H9 (cell line): ENCODE measurements around the gene ZNF329. TPM values are rescaled to one million over a fixed set of nuclear protein-coding genes. Genes with fewer than 3 reads are reported as not detected.

ENCODE experiments used
- DNase-seq: peaks from one replicate; pipeline ENCODE4 v3.0.0-alpha.2; 2017
- H2AFZ ChIP-seq: one replicate; pipeline ENCODE4 v1.6.1; 2013; ENCODE audit warnings: mild to moderate bottlenecking, low read length, control low read depth, moderate library complexity
- H2AK5ac ChIP-seq: 2 replicates; pipeline ENCODE4 v1.6.1; 2013; ENCODE audit warnings: low read length, control low read depth, mixed read lengths; ENCODE audit not compliant: insufficient read length
- H2BK120ac ChIP-seq: one replicate; pipeline ENCODE4 v1.6.1; 2013; ENCODE audit warnings: low read depth, mild to moderate bottlenecking, low read length, control low read depth, inconsistent platforms; ENCODE audit not compliant: poor library complexity, severe bottlenecking
- H2BK12ac ChIP-seq: 2 replicates; pipeline ENCODE4 v1.6.1; 2013; ENCODE audit warnings: low read length, control low read depth, mixed read lengths, low read depth; ENCODE audit not compliant: insufficient read length
- H2BK15ac ChIP-seq: 2 replicates; pipeline ENCODE4 v1.6.1; 2013; ENCODE audit warnings: low read depth, low read length, control low read depth
- H2BK20ac ChIP-seq: one replicate; pipeline ENCODE4 v1.6.1; 2013; ENCODE audit warnings: low read depth, mild to moderate bottlenecking, low read length, control low read depth, inconsistent platforms; ENCODE audit not compliant: poor library complexity, severe bottlenecking
- H2BK5ac ChIP-seq: 2 replicates; pipeline ENCODE4 v1.6.1; 2013; ENCODE audit warnings: low read length, control low read depth, mixed read lengths; ENCODE audit not compliant: insufficient read length
- H3K14ac ChIP-seq: 2 replicates; pipeline ENCODE4 v1.6.1; 2013; ENCODE audit warnings: low read length, control low read depth; ENCODE audit not compliant: insufficient read depth
- H3K18ac ChIP-seq: 2 replicates; pipeline ENCODE4 v1.6.1; 2013; ENCODE audit warnings: low read depth, mild to moderate bottlenecking, mixed read lengths, low read length, control low read depth; ENCODE audit not compliant: insufficient read length
- H3K23ac ChIP-seq: 2 replicates; pipeline ENCODE4 v1.6.1; 2013; ENCODE audit warnings: low read length, control low read depth, mixed read lengths, low read depth; ENCODE audit not compliant: insufficient read length
- H3K23me2 ChIP-seq: 2 replicates; pipeline ENCODE4 v1.6.1; 2013; ENCODE audit warnings: low read depth, mild to moderate bottlenecking, mixed read lengths, low read length, control low read depth; ENCODE audit not compliant: insufficient read length, poor library complexity, severe bottlenecking
- H3K27ac ChIP-seq: 2 replicates; pipeline ENCODE4 v1.5.1; 2013; ENCODE audit warnings: low read length, control low read depth, mixed read lengths, low read depth; ENCODE audit not compliant: insufficient read length
- H3K27me3 ChIP-seq: 2 replicates; pipeline ENCODE4 v1.6.1; 2013; ENCODE audit warnings: low read length, control low read depth, inconsistent platforms; ENCODE audit not compliant: insufficient read depth
- H3K4ac ChIP-seq: 2 replicates; pipeline ENCODE4 v1.6.1; 2013; ENCODE audit warnings: low read depth, mild to moderate bottlenecking, control low read depth, inconsistent platforms, low read length, moderate library complexity
- H3K4me1 ChIP-seq: 2 replicates; pipeline ENCODE4 v1.6.1; 2013; ENCODE audit warnings: low read length, control low read depth, inconsistent platforms; ENCODE audit not compliant: insufficient read depth
- H3K4me2 ChIP-seq: 2 replicates; pipeline ENCODE4 v1.6.1; 2013; ENCODE audit warnings: low read length, control low read depth, mixed read lengths; ENCODE audit not compliant: insufficient read length, insufficient read depth
- H3K56ac ChIP-seq: 2 replicates; pipeline ENCODE4 v1.6.1; 2013; ENCODE audit warnings: low read depth, mild to moderate bottlenecking, mixed read lengths, low read length, control low read depth; ENCODE audit not compliant: insufficient read length
- H3K79me1 ChIP-seq: 2 replicates; pipeline ENCODE4 v1.6.1; 2013; ENCODE audit warnings: low read depth, mild to moderate bottlenecking, moderate library complexity, low read length, control low read depth, inconsistent platforms; ENCODE audit not compliant: insufficient read depth, poor library complexity, severe bottlenecking
- H3K79me2 ChIP-seq: 2 replicates; pipeline ENCODE4 v1.6.1; 2013; ENCODE audit warnings: low read length, control low read depth, inconsistent platforms; ENCODE audit not compliant: insufficient read depth
- H3K9ac ChIP-seq: 2 replicates; pipeline ENCODE4 v1.6.1; 2013; ENCODE audit warnings: low read length, control low read depth, mixed read lengths; ENCODE audit not compliant: insufficient read length; ENCODE audit errors: extremely low read depth
- H3K9me3 ChIP-seq: one replicate; pipeline ENCODE4 v1.6.1; 2013; ENCODE audit warnings: low read depth, low read length, inconsistent platforms; ENCODE audit not compliant: control insufficient read depth
- H3T11ph ChIP-seq: one replicate; pipeline ENCODE4 v1.6.1; 2013; ENCODE audit warnings: mild to moderate bottlenecking, low read length, control low read depth, inconsistent platforms
- H4K20me1 ChIP-seq: one replicate; pipeline ENCODE4 v1.6.1; 2013; ENCODE audit not compliant: control insufficient read depth, insufficient read length, insufficient read depth
- H4K5ac ChIP-seq: 2 replicates; pipeline ENCODE4 v1.6.1; 2013; ENCODE audit warnings: low read depth, mild to moderate bottlenecking, mixed read lengths, low read length, control low read depth; ENCODE audit not compliant: insufficient read length
- H4K8ac ChIP-seq: replicated peaks from 2 replicates; pipeline ENCODE4 v1.6.1; 2013; ENCODE audit warnings: low read length, control low read depth, mixed read lengths, low read depth; ENCODE audit not compliant: insufficient read length
- H4K91ac ChIP-seq: 2 replicates; pipeline ENCODE4 v1.6.1; 2013; ENCODE audit warnings: low read depth, mild to moderate bottlenecking, moderate library complexity, mixed read lengths, low read length, control low read depth; ENCODE audit not compliant: insufficient read length
- H3K27ac Mint-ChIP-seq, 3 experiments: 2 replicates in 2 of 3; 3 replicates in 1 of 3; pipeline ENCODE4 v1.8.0; 2020 to 2021; ENCODE audit warnings: mixed read lengths in 3 of 3, mild to moderate bottlenecking in 1 of 3, moderate library complexity in 1 of 3
- H3K27me3 Mint-ChIP-seq: 2 replicates; pipeline ENCODE4 v1.8.0; 2021; ENCODE audit warnings: low read depth, mild to moderate bottlenecking, moderate library complexity, mixed read lengths
- H3K36me3 Mint-ChIP-seq, 3 experiments: 2 replicates in 2 of 3; 3 replicates in 1 of 3; pipeline ENCODE4 v1.8.0; 2020 to 2021; ENCODE audit warnings: low read depth in 3 of 3, mixed read lengths in 3 of 3; ENCODE audit not compliant: insufficient read depth in 1 of 3
- H3K4me1 Mint-ChIP-seq, 2 experiments: 2 replicates each; pipeline ENCODE4 v1.8.0; 2020; ENCODE audit warnings: mixed read lengths in 2 of 2
- H3K4me3 Mint-ChIP-seq, 2 experiments: 2 replicates in 1 of 2; 3 replicates in 1 of 2; pipeline ENCODE4 v1.8.0; 2020 to 2021; ENCODE audit warnings: mild to moderate bottlenecking in 2 of 2, mixed read lengths in 2 of 2, moderate library complexity in 1 of 2
- H3K9me3 Mint-ChIP-seq, 2 experiments: 2 replicates in 1 of 2; 3 replicates in 1 of 2; pipeline ENCODE4 v1.8.0; 2020; ENCODE audit warnings: mild to moderate bottlenecking in 2 of 2, mixed read lengths in 2 of 2, moderate library complexity in 1 of 2
- CTCF ChIP-seq: fragments of 200-600 bp; sonication (generic); conservative IDR thresholded peaks from 3 replicates; pipeline ENCODE4 v1.8.0; 2021; ENCODE audit warnings: antibody characterized with exemption, mild to moderate bottlenecking
- WGBS: extraction: QIAGEN DNeasy Blood & Tissue Kit; methylation state at CpG from one replicate; pipeline ENCODE4 v1.1.7; 2013; ENCODE audit warnings: missing lambda C conversion rate, low lambda C conversion rate, mixed read lengths; ENCODE audit not compliant: insufficient read length; ENCODE audit errors: extremely low coverage; 5-methylcytosine and 5-hydroxymethylcytosine counted together
- total RNA-seq: library from RNA; stranded (reverse); gene quantifications from 2 replicates; pipeline ENCODE4 v1.2.1, GENCODE V29; 2021

The ZNF329 gene
- total RNA-seq, 1 experiment from 2014 or later: 12.1 TPM

DNA sequence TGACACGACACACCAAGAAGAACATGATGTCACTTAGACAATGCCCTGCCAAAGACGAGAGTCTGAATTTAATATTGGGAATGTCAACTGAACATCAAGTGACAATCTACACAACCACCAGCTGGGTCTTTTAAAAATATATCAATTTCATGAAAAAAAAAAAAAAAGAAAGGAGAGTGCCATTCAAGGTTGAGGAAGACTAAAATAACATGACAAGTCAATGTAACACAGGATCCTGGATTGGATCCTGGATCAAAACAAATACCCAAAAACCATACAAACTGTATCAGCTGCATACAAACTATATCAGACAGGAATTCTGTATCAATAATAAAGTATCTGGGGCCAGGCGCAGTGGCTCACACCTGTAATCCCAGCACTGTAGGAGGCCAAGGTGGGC lies 4.7 kb downstream of the ZNF329 start:
- Histone ChIP-seq H2BK120ac (no peak overlapping the region), H4K91ac (no peak overlapping the region), H3K4me2 (no peak overlapping the region), H3K23me2 (peaks cover 2% of the 10 kb centered on the region), H3K27ac (no peak overlapping the region), H3K9ac (no peak overlapping the region), H3K4ac (no peak overlapping the region), H2BK5ac (no peak overlapping the region), H4K5ac (no peak overlapping the region), H3T11ph (no peak overlapping the region), H3K79me2 (no peaks in the 10 kb centered on the region), H3K14ac (no peak overlapping the region), H3K9me3 (peaks cover 24% of the 10 kb centered on the region), H2AFZ (no peak overlapping the region), H4K8ac (no peak overlapping the region), H4K20me1 (no peaks in the 10 kb centered on the region), H3K23ac (no peak overlapping the region), H2AK5ac (no peak overlapping the region), H3K4me1 (no peaks in the 10 kb centered on the region), H3K18ac (no peak overlapping the region), H2BK15ac (no peak overlapping the region), H3K79me1 (peaks cover 6% of the 10 kb centered on the region), H2BK12ac (no peak overlapping the region), H2BK20ac (no peak overlapping the region), H3K56ac (no peak overlapping the region), H3K27me3 (no peaks in the 10 kb centered on the region)
- no peak overlapping the region for H3K4me3 Mint-ChIP-seq
- H3K36me3 Mint-ChIP-seq: peaks cover 48 to 67% (median 53%) of the 10 kb centered on the region in 3 experiments
- H3K27me3 Mint-ChIP-seq: no peaks in the 10 kb centered on the region
- H3K9me3 Mint-ChIP-seq: peaks cover 69 to 71% of the 10 kb centered on the region in 2 experiments
- H3K4me1 Mint-ChIP-seq: peaks cover 5 to 9% of the 10 kb centered on the region in 2 experiments
- no CpG with 5 or more reads among the region's 3 CpGs for WGBS
- TF ChIP-seq CTCF: no peak
- H3K27ac Mint-ChIP-seq: no peak overlapping the region
- DNase-seq: no peak
